ENCODE data around the gene ABLIM1.

GRCh38 chr10:114498413-114499111 lies 159.5 kb downstream of the ABLIM1 start:
- TF ChIP-seq EP300 (IDR thresholded peaks at IDR 0.05) (no peak), POLR2AphosphoS5 (IDR thresholded peaks at IDR 0.05) (no peak)
